Sigmoid colon (tissue), 3 donors: Measurements from ENCODE around the gene CRYGN.

Experiments
- POLR2A ChIP-seq, 2 donors: fragments of 450-650 bp; IDR thresholded peaks; one replicate each; pipeline ENCODE4 v1.6.1; 2016; ENCODE audit warnings: antibody characterized with exemption in 2 of 2, mild to moderate bottlenecking in 2 of 2, moderate library complexity in 2 of 2
- TF ChIP-seq, protein P1 (sequence below), 4 experiments: fragments of 450-650 bp in 3 of 4; fragments of 200-600 bp in 1 of 4; IDR thresholded peaks; one replicate each; pipeline ENCODE4 v1.5.1; 2016 to 2019; ENCODE audit warnings: antibody characterized with exemption in 4 of 4, mild to moderate bottlenecking in 3 of 4, moderate library complexity in 2 of 4

DNA sequence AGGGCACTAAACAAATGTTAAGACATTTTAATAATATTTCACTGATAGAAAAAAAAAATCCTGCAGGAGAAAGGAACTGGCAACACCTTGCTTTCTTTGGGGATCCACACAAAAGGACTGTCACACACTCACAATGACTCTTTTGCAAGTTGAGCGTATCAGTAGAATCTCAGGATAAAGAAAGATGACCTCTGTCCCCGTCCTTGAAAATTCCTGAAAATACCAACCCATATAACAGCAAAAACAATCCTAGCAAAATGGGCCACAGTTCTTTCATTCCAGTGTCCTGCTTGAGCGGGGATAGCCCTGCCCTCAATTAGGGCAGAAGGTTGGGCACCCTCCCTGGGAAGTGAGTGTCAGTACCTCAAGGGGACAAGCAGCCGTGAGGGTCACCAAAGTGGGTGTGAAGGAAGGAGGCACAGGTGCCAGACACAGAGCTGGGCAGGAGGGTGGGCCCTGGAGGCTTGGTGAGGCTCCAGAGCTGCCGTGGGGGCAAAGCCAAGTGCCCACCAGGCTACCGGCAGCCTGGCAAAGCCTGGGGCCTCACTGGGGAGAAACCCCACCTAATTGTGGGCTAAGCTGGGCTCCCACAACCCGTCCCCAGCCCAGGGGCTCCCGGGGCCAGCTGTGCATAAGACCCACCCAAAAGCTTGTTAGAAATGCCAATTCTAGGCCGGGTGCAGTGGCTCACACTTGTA lies 32.9 kb downstream of the CRYGN start:
- TF ChIP-seq POLR2A (IDR thresholded peaks at IDR 0.05): no peak
- TF ChIP-seq, protein P1, sequence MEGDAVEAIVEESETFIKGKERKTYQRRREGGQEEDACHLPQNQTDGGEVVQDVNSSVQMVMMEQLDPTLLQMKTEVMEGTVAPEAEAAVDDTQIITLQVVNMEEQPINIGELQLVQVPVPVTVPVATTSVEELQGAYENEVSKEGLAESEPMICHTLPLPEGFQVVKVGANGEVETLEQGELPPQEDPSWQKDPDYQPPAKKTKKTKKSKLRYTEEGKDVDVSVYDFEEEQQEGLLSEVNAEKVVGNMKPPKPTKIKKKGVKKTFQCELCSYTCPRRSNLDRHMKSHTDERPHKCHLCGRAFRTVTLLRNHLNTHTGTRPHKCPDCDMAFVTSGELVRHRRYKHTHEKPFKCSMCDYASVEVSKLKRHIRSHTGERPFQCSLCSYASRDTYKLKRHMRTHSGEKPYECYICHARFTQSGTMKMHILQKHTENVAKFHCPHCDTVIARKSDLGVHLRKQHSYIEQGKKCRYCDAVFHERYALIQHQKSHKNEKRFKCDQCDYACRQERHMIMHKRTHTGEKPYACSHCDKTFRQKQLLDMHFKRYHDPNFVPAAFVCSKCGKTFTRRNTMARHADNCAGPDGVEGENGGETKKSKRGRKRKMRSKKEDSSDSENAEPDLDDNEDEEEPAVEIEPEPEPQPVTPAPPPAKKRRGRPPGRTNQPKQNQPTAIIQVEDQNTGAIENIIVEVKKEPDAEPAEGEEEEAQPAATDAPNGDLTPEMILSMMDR (IDR thresholded peaks at IDR 0.05): no peak
